Stomach (tissue), 4 donors: ENCODE results near the gene PLXNB2.

Source experiments
- EP300 ChIP-seq: sonication (generic); formaldehyde crosslinking; IDR thresholded peaks from one replicate; pipeline ENCODE4 v1.6.1; 2017; ENCODE audit warnings: antibody characterized with exemption
- TF ChIP-seq, protein P1 (sequence below), 7 experiments: fragments of 450-650 bp in 4 of 7; fragments of 200-600 bp in 3 of 7; sonication (generic) in 3 of 7; IDR thresholded peaks; one replicate each; pipeline ENCODE4 v1.5.1; 2016 to 2019; ENCODE audit warnings: antibody characterized with exemption in 7 of 7, control low read depth in 2 of 7, mild to moderate bottlenecking in 1 of 7

DNA sequence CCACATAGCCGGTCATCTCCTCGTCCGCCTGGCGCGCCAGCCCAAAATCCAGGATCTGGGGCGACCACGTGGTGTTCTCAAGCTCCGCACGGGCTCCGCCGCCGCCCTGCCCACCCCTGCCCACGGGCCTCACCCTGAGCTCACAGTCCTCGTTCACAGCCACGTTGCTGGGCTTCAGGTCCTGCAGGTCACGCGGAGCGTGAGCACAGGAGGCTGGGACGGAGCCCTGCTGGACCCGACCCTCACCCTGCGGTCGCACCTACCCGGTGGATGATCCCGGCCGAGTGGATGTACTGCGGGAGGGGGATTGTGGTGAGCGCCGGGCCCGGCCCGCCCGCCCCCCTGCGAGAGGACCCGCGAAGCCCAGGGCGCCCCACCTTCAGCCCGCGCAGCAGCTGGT lies 40.5 kb downstream of the PLXNB2 start:
- TF ChIP-seq, protein P1, sequence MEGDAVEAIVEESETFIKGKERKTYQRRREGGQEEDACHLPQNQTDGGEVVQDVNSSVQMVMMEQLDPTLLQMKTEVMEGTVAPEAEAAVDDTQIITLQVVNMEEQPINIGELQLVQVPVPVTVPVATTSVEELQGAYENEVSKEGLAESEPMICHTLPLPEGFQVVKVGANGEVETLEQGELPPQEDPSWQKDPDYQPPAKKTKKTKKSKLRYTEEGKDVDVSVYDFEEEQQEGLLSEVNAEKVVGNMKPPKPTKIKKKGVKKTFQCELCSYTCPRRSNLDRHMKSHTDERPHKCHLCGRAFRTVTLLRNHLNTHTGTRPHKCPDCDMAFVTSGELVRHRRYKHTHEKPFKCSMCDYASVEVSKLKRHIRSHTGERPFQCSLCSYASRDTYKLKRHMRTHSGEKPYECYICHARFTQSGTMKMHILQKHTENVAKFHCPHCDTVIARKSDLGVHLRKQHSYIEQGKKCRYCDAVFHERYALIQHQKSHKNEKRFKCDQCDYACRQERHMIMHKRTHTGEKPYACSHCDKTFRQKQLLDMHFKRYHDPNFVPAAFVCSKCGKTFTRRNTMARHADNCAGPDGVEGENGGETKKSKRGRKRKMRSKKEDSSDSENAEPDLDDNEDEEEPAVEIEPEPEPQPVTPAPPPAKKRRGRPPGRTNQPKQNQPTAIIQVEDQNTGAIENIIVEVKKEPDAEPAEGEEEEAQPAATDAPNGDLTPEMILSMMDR (IDR thresholded peaks at IDR 0.05), result no peak
- TF ChIP-seq EP300, result no peak
